NCI-H1417 (cell line): ENCODE measurements around the gene KCNK4.
"Not testable (repeated sequence)": the region's sequence is repeated elsewhere in the genome, so short reads cannot be mapped to it uniquely, and the experiment has no call there.

Experiments
- DNase-seq, 3 experiments: peaks; one replicate each; lab custom pipeline; 2025; lab: John Stamatoyannopoulos, UW

KCNK4 gene

GRCh38 chr11:64306876-64307622 lies 15.9 kb downstream of the KCNK4 start:
- DNase-seq: peak in 2 of 3 experiments; percentile 36 to 39

GRCh38 chr11:64307795-64308194 lies 16.7 kb downstream of the KCNK4 start:
- not testable (repeated sequence) for DNase-seq

GRCh38 chr11:64312947-64313346 lies 21.8 kb downstream of the KCNK4 start:
- DNase-seq: no peak

GRCh38 chr11:64313491-64314145 lies 22.5 kb downstream of the KCNK4 start:
- DNase-seq: no peak

GRCh38 chr11:64314146-64314804 lies 23.2 kb downstream of the KCNK4 start:
- no peak for DNase-seq

GRCh38 chr11:64314805-64315561 lies 23.9 kb downstream of the KCNK4 start:
- no peak for DNase-seq

- not testable (repeated sequence) for DNase-seq
These were observed 24.8 kb downstream of the KCNK4 start for GRCh38 chr11:64315667-64316526.

GRCh38 chr11:64316672-64317324 lies 25.7 kb downstream of the KCNK4 start:
- peak in 2 of 3 experiments; percentile 64 to 75 for DNase-seq

GRCh38 chr11:64317325-64317960 lies 26.3 kb downstream of the KCNK4 start, which contains the start of gene TRMT112:
Gene TRMT112, minus strand, starts transcription at chr11:64317559. Its CDS starts 33 bp downstream, at chr11:64317526.
- DNase-seq: peak; percentile 96 to 100 (median 96)

GRCh38 chr11:64317961-64318765 lies 27.1 kb downstream of the KCNK4 start, which contains the start of gene PRDX5:
Gene PRDX5, plus strand, starts transcription at chr11:64318121. Its CDS starts 95 bp downstream, at chr11:64318216.
- peak; percentile 97 to 99 (median 98) for DNase-seq

- DNase-seq: peak in 2 of 3 experiments; percentile 43 to 58
These were observed 28.0 kb downstream of the KCNK4 start for GRCh38 chr11:64318766-64319761.

GRCh38 chr11:64320556-64320955 lies 29.5 kb downstream of the KCNK4 start:
- DNase-seq: no peak

GRCh38 chr11:64321026-64321425 lies 29.9 kb downstream of the KCNK4 start:
- no peak for DNase-seq

- no peak for DNase-seq
These were observed 30.4 kb downstream of the KCNK4 start for GRCh38 chr11:64321533-64321932.

GRCh38 chr11:64322925-64323260 lies 31.8 kb downstream of the KCNK4 start:
- no peak for DNase-seq

- no peak for DNase-seq
These were observed 32.3 kb downstream of the KCNK4 start for GRCh38 chr11:64323373-64323772.

GRCh38 chr11:64323984-64324383 lies 32.9 kb downstream of the KCNK4 start:
- not testable (repeated sequence) for DNase-seq
